Mononuclear cell (primary cell): ENCODE measurements around the gene RGS3. TPM values are rescaled to one million over a fixed set of nuclear protein-coding genes. Genes with fewer than 3 reads are reported as not detected.
"Not testable (repeated sequence)": the region's sequence is repeated elsewhere in the genome, so short reads cannot be mapped to it uniquely, and the experiment has no call there.

Source experiments
- H3K27me3 ChIP-seq: 2 replicates; pipeline ENCODE4 v1.6.0; 2011; ENCODE audit warnings: low read length, control low read depth; ENCODE audit not compliant: insufficient read depth
- H3K4me1 ChIP-seq: 2 replicates; pipeline ENCODE4 v1.5.1; 2011; ENCODE audit warnings: mild to moderate bottlenecking, low read length, control low read depth; ENCODE audit not compliant: insufficient read depth
- H3K4me3 ChIP-seq: 2 replicates; pipeline ENCODE4 v1.5.1; 2011; ENCODE audit warnings: mild to moderate bottlenecking, low read length, moderate library complexity
- H3K9me3 ChIP-seq: 2 replicates; pipeline ENCODE4 v1.5.1; 2011; ENCODE audit warnings: low read depth, mild to moderate bottlenecking, control low read depth, low read length
- total RNA-seq: library from RNA; depleted of rRNA; stranded (reverse); fragments of >200 nt; gene quantifications from one replicate; pipeline ENCODE4 v1.2.3, GENCODE V29; 2012

Gene RGS3
- total RNA-seq, 1 donor: 15.4 TPM

- Histone ChIP-seq H3K9me3 (no peaks in the 10 kb centered on the region), H3K4me3 (no peak overlapping the region), H3K27me3 (no peaks in the 10 kb centered on the region), H3K4me1 (no peaks in the 10 kb centered on the region)
Observed at GRCh38 chr9:113638490-113638889, 175.0 kb downstream of the RGS3 start.

- Histone ChIP-seq H3K9me3 (no peaks in the 10 kb centered on the region), H3K4me3 (no peak overlapping the region)
Observed at GRCh38 chr9:113638897-113639296, 175.4 kb downstream of the RGS3 start.

GRCh38 chr9:113639411-113639970, 176.0 kb downstream of the RGS3 start:
- H3K27me3 ChIP-seq: not testable (repeated sequence)

More at GRCh38 chr9:113638897-113639296, 175.4 kb downstream of the RGS3 start:
- Histone ChIP-seq H3K27me3 (no peaks in the 10 kb centered on the region), H3K4me1 (no peaks in the 10 kb centered on the region)

GRCh38 chr9:113640418-113640817, 176.9 kb downstream of the RGS3 start:
- Histone ChIP-seq H3K4me1 (no peaks in the 10 kb centered on the region), H3K9me3 (no peaks in the 10 kb centered on the region), H3K27me3 (no peaks in the 10 kb centered on the region), H3K4me3 (no peak overlapping the region)

More at GRCh38 chr9:113639411-113639970, 176.0 kb downstream of the RGS3 start:
- not testable (repeated sequence) for H3K4me3 ChIP-seq, H3K4me1 ChIP-seq, H3K9me3 ChIP-seq

GRCh38 chr9:113641100-113641885, 177.8 kb downstream of the RGS3 start:
- Histone ChIP-seq H3K27me3 (no peaks in the 10 kb centered on the region), H3K9me3 (no peaks in the 10 kb centered on the region), H3K4me3 (no peak overlapping the region), H3K4me1 (no peaks in the 10 kb centered on the region)

- no peaks in the 10 kb centered on the region for H3K27me3 ChIP-seq
- H3K4me3 ChIP-seq: no peak overlapping the region
- H3K9me3 ChIP-seq: no peaks in the 10 kb centered on the region
- H3K4me1 ChIP-seq: no peaks in the 10 kb centered on the region
Observed at GRCh38 chr9:113644321-113644720, 180.8 kb downstream of the RGS3 start.

- no peaks in the 10 kb centered on the region for H3K27me3 ChIP-seq
- H3K9me3 ChIP-seq: no peaks in the 10 kb centered on the region
- no peak overlapping the region for H3K4me3 ChIP-seq
- H3K4me1 ChIP-seq: no peaks in the 10 kb centered on the region
Observed at GRCh38 chr9:113645227-113645977, 181.9 kb downstream of the RGS3 start.

- no peaks in the 10 kb centered on the region for H3K4me1 ChIP-seq
- no peaks in the 10 kb centered on the region for H3K9me3 ChIP-seq
- no peaks in the 10 kb centered on the region for H3K27me3 ChIP-seq
- H3K4me3 ChIP-seq: no peak overlapping the region
Observed at GRCh38 chr9:113645978-113646253, 182.4 kb downstream of the RGS3 start.

GRCh38 chr9:113646491-113646890, 183.0 kb downstream of the RGS3 start:
- no peaks in the 10 kb centered on the region for H3K4me1 ChIP-seq
- no peaks in the 10 kb centered on the region for H3K27me3 ChIP-seq
- no peaks in the 10 kb centered on the region for H3K9me3 ChIP-seq
- H3K4me3 ChIP-seq: no peak overlapping the region

Other genes starting within 250 kb of the RGS3 start
- 15.4 TPM for gene FKBP15, start 242.4 kb upstream of the RGS3 start, total RNA-seq
- gene SLC31A1, start 242.2 kb upstream of the RGS3 start, total RNA-seq: 8.0 TPM
- 13.2 TPM for gene CDC26, start 188.2 kb upstream of the RGS3 start, total RNA-seq
- 15.4 TPM for gene PRPF4, start 188.1 kb upstream of the RGS3 start, total RNA-seq
- gene RNF183, start 160.4 kb upstream of the RGS3 start, total RNA-seq: not detected
- gene WDR31, start 123.5 kb upstream of the RGS3 start, total RNA-seq: 0.21 TPM
- 0.42 TPM for gene BSPRY, start 114.2 kb upstream of the RGS3 start, total RNA-seq
- 8.6 TPM for gene HDHD3, start 86.7 kb upstream of the RGS3 start, total RNA-seq
- 6.8 TPM for gene ALAD, start 62.4 kb upstream of the RGS3 start, total RNA-seq
- gene POLE3, start 53.1 kb upstream of the RGS3 start, total RNA-seq: 74.1 TPM
- gene C9orf43, start 53.0 kb upstream of the RGS3 start, total RNA-seq: 0.21 TPM